22Rv1 (cell line): ENCODE results near the gene SMYD3.

Experiments used
- H3K27ac ChIP-seq: fragments of 450-650 bp; 2 replicates; pipeline ENCODE4 v1.5.1; 2017
- ZFX ChIP-seq: fragments of 450-650 bp; IDR thresholded peaks from 2 replicates; pipeline ENCODE4 v1.6.1; 2017; ENCODE audit warnings: antibody characterized with exemption, borderline replicate concordance
- TF ChIP-seq, protein P1 (sequence below): fragments of 450-650 bp; IDR thresholded peaks from 2 replicates; pipeline ENCODE4 v1.5.1; 2017; ENCODE audit warnings: mild to moderate bottlenecking

The SMYD3 gene

DNA sequence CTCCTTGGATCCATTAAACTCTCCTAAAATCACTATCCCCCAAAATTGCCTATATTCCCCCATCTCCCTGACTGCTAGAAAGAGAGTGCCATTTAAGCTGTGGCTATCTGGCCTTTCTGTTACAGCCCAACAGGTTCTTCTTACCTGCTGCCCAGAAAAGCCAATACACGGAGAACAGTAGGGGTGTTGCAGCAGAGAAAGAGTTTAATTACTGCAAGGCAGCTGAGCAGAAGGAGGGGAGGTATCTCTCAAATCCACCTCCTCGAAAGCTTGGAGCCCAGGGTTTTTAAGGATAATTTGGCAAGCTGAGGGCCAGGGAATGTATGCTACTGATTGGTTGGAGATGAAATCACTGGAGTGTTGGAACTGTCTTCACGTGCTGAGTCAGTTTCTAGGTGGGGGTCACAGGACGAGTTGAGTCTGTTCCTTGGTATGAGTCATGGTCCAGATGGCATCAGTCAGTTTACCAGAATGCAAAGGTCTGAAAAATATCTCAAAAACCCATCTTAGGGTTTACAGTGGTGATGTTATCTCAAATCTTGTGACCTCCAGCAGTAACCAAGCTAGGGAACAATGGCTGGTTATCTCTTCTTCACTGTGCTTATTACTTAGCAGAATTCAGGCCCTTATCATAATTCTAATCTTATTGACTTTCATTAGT lies 89.8 kb downstream of the SMYD3 start:
- H3K27ac ChIP-seq: no peak overlapping the region
- TF ChIP-seq ZFX: no peak
- TF ChIP-seq, protein P1, sequence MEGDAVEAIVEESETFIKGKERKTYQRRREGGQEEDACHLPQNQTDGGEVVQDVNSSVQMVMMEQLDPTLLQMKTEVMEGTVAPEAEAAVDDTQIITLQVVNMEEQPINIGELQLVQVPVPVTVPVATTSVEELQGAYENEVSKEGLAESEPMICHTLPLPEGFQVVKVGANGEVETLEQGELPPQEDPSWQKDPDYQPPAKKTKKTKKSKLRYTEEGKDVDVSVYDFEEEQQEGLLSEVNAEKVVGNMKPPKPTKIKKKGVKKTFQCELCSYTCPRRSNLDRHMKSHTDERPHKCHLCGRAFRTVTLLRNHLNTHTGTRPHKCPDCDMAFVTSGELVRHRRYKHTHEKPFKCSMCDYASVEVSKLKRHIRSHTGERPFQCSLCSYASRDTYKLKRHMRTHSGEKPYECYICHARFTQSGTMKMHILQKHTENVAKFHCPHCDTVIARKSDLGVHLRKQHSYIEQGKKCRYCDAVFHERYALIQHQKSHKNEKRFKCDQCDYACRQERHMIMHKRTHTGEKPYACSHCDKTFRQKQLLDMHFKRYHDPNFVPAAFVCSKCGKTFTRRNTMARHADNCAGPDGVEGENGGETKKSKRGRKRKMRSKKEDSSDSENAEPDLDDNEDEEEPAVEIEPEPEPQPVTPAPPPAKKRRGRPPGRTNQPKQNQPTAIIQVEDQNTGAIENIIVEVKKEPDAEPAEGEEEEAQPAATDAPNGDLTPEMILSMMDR: no peak

DNA sequence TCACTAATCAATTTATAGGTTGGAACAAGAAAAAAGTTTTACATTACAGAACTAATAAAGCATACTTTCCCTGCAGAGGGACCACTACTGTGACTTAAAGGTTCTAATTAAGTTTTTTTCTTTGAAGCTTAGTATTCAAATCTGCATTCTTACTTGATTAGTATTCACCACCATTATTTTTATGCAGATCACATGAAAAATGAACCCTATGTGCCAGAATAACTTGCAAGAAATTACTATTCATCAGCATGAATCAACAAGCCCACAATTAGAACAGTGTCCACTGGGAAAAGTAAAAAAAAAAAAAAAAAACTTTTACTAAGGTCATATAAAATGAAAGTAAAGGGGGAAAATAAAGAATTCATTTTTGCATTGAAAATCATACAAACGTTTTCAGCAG lies 90.8 kb downstream of the SMYD3 start:
- H3K27ac ChIP-seq: no peak overlapping the region
- TF ChIP-seq ZFX: no peak
- TF ChIP-seq, protein P1: no peak

DNA sequence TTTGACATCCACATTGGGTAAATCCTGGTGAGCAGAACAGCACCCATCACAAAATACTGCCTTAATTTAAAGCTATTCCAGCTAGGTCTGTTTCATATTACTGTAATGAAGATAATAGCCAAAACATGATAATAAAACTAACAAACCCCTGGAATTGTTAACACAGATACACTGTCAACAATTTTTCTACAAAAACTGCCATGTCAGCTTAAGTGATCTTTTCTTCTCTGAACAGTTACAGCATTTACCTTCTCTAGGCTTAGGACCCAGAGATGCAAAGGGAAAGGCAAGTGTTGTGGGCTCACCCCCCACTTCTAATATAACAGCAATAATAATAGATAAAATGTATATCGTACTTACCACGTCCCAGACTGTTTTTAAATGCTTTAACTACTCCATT lies 92.1 kb downstream of the SMYD3 start:
- TF ChIP-seq ZFX: no peak
- TF ChIP-seq, protein P1: no peak
- H3K27ac ChIP-seq: no peak overlapping the region

DNA sequence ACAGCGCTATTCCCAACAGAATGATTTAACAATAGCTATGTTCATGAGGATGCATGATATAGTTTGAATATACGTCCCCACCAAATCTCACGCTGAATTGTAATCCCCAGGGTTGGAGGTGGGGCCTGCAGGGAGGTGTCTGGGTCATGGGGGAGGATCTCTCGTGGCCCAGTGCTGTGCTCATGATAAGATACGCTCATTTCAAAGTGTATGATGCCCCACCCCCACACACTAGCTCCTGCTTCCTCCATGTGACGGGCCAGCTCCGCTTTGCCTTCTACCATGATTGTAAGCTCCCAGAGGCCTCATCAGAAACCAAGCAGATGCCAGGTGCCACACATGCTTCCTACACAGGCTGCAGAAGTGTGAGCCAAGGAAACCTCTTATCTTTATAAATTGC lies 93.6 kb downstream of the SMYD3 start:
- H3K27ac ChIP-seq: no peak overlapping the region
- TF ChIP-seq, protein P1: no peak
- no peak for TF ChIP-seq ZFX

DNA sequence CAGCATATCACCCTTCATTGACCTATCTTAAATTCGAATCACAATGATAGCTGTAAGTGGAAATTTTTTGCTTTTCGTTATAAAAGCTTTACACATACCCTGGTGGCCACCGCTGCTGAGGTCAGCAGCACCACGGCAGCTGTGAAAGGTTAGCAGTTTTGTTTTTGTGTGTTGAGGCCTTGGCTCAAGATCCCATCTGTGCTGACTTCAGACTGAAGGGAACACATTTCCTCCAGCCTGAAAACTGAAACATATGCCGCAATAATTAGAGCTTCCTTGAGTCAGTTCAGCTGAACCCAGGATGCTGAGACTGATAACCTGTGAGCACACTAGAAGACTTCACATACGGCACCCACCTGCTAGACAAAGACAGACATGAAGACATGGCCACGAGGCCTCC lies 103.0 kb downstream of the SMYD3 start:
- H3K27ac ChIP-seq: no peak overlapping the region
- no peak for TF ChIP-seq ZFX
- TF ChIP-seq, protein P1: no peak

DNA sequence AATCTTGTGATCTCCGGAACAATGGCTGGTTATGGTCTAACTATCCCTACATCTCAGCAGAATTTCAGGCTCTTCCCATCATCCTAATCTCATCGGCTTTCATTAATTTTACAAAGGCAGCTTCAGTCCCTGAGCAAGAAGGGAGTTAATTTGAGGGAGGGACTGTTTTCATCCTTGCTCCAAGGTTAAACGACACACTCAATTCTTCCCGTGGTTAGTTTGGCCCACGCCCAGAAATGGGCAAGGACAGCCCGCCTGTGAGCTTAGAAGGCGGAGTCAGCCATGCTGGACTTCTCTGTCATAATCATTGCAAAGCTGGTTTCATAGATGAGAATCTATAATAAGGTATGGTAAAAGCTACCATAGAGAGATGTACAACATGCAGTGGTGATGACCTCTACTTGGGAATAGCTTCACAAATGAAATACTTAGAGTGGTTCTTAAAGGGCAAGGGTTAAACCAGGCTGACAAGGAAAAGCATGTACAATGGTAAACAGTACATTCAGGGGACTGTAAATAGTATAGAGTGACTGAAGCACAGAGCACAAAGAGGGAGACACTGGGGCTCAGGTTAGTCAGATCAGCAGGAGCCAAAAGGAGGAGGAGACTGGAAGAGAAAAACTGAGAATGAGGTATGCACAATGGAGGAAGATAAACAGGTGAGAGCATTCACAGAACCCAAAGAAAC lies 108.8 kb downstream of the SMYD3 start:
- H3K27ac ChIP-seq: no peak overlapping the region
- TF ChIP-seq, protein P1: no peak
- TF ChIP-seq ZFX: no peak

DNA sequence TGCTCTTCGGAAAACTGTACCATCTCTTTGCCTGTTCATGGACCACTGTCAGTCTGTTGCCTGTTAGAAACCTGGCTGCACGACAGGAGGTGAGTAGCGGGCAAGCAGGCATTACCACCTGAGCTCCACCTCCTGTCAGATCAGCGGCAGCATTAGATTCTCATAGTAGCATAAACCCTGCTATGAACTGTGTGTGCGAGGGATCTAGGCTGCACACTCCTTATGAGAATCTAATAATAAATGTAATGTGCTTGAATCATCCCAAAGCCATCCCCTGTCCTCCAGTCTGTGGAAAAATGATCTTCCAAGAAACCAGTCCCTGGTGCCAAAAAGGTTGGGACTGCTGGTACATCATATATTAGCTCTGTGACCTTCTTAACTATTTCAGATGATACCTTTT lies 110.0 kb downstream of the SMYD3 start:
- H3K27ac ChIP-seq: no peak overlapping the region
- no peak for TF ChIP-seq ZFX
- TF ChIP-seq, protein P1: no peak
